GM19099 (cell line): ENCODE results near the gene ST7L.

Source experiments
- POLR2A ChIP-seq: IDR thresholded peaks from 3 replicates; pipeline ENCODE4 v1.6.1; 2011; ENCODE audit warnings: low read depth; ENCODE audit not compliant: insufficient read length; ENCODE audit errors: extremely low read depth

Gene ST7L

DNA sequence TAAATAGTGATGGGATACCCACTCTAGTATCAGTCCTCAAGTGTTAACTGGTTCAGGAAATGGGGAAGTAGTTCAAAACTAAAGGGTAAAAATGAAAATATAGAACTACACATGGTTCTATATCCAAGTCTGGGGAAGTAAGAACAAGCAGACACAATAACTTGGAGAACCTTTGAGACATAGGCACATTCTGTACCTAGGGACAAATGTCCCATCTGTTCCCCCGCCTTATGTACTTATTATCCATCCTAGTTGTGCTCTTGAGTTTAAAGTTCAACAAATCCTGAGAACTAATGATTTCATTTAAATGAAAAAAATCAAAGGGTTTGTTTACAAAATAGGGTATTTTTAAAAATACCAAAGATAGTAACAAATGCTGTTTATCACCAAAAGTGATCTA is 77.6 kb downstream of the ST7L start:
- no peak for TF ChIP-seq POLR2A

DNA sequence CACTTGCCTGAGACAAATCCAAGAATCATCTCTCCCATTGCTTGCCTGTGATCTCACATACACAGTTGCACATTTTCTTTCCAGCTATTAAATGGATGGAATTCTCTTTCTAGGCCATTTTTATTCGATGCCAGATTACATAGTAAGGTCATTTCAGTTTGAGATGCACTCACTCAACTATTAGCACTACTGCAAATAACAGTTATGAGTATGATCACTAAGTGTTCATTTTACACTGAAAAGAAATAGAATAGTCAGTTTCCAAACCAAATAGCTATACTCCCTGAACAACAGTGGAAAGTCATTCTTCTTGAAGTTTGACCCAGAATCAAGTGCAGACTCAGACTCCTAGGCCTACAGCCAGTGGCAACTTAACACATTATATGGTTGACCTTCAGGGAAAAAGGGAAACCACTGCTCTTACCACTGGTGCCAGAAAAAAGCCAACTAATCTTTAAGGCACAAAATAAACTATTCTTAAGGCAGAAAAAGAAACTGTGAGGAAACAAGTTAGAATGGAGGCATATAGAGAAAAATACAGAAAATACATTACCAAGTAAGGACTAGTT is 78.6 kb downstream of the ST7L start:
- TF ChIP-seq POLR2A: no peak

DNA sequence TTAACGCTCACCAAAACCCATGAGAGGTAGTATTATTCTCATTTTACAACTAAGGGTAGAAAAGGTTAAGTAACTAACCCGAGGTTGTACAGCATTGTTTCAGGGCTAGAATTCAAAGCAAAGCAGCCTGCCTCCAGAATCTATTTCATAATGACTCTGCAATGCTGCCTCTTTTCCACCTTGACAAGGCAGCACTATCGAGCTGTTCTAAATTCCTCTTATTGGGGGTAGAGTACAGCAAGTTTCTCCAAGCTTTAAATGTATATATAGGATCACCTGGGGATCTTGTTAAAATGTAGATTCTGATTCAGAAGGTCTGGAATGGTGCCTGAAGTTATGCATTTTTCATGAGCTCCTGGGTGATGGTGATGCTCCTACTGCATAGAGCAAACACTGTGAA is 80.1 kb downstream of the ST7L start:
- TF ChIP-seq POLR2A: no peak

DNA sequence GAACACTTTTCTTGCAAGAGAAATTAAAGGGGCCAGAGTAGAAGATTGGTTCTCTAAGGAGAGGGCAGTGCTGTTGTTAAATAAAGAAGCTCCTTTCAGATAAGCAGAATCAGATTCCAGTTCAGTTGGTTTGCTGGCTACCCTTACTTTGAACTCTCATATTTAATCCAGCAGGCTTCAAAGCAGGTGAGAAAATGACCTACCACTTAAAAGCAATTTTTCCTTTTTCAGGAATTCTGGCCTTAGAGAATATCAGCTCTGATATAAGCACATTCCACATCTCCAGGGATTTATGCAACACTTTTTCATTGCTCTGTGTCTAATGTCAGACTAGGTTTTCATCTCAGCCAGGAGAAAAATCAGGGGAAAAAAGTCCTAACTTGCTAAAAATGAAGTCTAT is 81.5 kb downstream of the ST7L start:
- TF ChIP-seq POLR2A: no peak

DNA sequence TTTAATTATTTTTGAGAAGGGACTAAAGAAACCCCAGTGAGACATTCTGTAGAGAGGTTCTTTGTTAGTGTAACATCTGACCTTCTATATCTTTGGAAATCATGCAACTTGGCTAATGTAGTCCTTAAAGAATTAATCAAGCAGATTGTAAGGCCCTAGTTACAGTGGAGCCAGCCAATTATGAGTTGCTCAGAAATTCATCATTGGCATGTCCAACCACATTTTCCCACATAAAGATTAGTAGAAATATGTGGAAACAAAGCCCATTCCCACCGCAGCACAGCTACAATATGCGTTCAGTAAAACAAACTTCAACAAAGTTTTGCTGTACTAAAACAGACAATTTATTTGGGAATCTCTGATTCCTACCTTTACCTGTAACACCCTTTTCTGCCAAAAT is 82.4 kb downstream of the ST7L start:
- TF ChIP-seq POLR2A: no peak

DNA sequence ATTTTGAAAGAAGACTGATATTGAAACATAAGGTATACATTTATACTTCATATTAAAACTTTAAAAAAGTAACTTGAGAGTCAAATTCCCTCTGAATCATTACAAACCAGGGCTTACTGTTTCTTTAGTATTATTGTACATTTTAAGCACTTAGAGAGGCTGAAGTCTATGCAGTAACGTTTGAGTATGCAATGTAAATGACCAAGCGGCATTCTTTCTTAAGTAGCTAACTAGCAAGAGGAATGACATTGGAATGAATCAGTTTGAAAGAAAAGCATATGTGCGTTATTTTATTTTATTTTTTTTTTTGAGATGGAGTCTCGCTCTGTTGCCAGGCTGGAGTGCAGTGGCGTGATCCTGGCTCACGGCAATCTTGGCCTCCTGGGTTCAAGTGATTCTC is 85.9 kb downstream of the ST7L start:
- no peak for TF ChIP-seq POLR2A

DNA sequence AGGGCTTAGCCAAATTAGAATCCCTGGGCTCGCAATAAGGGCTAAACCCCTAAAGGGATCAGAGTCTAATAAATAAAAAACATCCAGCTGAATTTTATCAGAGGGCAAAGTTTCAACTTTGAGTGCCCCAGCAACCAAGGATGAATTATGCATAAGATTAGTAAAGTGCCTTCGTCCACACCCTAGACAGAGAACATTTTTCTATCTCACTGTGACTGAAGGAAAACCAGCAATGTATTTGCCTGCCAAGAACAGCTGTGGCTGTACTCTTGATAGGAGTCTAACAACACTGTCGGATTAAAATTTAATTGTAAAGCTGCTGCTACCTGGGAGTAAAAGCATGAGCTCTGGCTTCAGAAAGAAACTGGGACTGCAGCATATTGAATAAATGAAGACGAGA is 86.9 kb downstream of the ST7L start:
- TF ChIP-seq POLR2A: no peak

DNA sequence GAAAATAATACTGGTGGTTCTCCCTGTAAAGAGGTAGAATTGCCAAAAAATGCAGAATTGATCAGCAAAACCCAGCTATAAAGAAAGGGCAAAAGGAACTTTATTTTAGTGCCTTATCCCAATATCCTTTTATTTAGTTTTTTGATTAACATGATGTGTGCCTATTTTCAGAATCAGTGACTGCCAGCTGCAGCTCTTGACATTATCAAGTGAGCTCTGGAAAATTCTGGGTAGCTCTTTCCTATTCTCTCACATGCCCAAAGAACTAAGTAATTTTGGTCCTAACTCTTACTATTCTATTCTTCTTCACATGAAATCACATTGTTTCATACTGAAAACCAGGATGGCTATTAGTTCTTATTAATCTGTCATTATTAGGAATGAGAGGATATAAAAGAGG is 88.1 kb downstream of the ST7L start:
- no peak for TF ChIP-seq POLR2A

DNA sequence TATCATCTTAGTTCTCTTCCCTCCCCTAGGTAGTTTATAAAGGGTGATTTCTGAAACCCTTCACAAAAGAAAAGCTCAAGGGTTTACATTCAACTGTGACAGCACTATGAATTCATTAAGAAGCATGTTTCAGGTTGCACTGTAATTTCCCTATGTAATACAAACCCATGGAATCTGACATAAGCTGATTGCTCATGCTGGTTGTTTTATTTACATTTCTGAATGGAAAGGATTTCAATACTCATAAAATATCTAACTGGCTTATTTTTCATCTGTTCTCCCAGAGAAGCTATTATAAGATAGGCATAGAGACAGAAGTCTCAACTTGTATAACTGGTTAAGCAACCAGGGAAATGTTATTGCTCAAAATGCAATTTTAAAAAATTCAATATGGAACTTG is 89.6 kb downstream of the ST7L start:
- TF ChIP-seq POLR2A: no peak

DNA sequence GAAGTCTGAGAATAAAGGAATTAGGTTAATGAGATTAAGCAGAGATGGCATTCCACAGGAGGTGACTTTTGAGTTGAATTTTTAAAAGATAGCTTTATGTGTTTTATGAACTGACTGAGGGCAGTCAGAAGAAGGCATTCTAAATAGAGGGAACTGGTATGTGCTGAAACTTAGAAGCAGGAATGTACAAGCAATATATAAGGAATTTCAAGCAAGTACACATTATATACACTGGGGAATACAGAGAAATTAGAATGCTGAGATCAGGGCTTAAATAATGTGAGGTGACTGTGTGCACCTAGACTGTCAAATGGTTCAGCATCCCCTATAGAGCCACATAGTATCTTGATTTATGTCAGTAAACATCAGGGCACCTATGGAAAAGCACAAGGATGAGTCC is 90.9 kb downstream of the ST7L start:
- no peak for TF ChIP-seq POLR2A

DNA sequence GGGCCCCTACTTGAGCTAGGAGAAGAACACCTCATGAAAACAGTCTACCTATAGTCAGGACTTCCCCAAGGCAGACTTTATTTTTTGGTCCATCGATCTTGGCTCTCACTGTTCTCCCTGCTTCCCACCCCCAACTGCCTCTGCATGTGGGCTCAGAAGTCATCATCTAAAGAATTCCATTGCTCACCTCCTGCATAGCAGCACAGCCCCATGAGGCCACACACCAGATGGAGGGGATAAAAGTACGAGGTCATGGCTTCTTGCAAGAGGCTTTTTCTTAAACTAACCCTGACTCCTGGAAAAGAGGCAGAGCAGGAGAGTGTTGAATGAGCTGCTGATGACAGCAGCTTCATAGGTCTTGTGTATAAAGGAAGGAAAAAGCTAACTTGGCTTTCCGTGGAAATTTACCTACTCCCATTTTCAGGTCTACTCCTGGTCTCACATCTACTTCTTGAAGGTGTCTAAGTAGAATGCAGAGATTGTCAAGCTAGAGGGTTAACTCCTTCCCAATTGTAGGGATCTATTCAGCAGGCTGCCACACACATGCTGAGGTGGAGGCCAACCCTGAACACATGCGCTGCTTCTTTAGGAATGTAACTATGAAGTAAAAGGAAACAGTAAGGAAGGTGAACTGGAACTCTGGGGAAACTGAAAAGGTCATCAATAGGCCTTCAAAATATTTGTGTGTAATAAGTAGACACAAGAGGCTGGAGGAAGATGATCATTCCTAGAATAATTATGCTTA is 91.5 kb downstream of the ST7L start:
- no peak for TF ChIP-seq POLR2A

DNA sequence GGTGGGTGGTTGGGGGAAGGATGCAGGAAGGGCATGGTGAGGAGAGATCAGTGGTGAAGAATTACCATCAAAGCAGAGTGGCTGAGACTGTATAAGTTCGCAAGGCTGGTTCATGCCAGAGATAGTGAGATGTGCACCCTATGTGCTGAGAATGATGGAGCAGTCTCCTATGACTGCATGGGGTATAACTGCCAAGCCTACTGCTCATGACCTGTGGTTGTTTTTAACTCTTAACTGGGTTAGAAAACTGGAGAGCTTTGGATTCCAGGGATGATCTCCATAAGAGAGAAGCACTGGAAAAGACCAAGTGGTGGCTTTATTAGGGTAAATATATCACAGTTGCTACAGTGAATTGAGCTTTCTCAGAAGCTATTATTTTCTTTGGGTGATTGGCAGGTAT is 94.0 kb downstream of the ST7L start:
- TF ChIP-seq POLR2A: no peak

DNA sequence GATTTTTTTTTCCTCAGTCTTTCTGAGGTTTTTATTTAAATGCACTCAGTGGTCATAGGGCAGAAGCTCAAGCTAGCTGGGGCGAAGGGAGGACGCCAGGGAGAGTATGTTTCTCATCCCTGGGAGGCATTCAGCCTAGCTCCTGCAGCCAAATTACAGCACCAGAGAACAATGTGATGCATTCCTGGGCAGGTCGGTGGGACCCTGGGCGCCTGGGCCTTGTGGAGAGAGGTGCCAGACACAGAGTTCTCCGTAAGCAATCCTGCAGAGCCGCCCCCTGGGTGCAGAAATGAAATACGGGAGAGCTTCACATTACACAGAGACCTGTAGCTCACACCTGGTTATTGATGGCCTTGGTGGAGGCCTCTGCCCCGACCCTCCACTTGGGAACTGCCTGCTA is 94.7 kb downstream of the ST7L start:
- no peak for TF ChIP-seq POLR2A

DNA sequence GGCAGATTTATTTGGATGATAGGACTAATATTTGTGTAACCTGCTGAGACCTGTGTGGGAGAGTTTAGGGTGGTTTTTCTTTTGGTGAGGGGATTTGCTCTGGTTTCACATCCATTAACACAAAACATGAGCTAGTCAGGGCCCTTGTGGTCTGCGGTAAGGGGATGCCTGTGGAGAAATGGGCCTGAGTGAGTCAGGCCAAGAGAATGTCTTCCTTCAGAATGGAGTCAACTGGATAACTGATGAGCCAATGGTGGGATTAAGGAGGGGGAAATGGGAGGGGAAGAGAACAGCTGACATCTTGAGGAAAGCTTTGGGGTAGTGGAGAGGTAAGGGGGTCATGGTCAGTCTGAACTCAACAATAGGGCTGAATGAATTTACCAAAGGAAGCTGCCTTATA is 96.3 kb downstream of the ST7L start:
- TF ChIP-seq POLR2A: no peak

DNA sequence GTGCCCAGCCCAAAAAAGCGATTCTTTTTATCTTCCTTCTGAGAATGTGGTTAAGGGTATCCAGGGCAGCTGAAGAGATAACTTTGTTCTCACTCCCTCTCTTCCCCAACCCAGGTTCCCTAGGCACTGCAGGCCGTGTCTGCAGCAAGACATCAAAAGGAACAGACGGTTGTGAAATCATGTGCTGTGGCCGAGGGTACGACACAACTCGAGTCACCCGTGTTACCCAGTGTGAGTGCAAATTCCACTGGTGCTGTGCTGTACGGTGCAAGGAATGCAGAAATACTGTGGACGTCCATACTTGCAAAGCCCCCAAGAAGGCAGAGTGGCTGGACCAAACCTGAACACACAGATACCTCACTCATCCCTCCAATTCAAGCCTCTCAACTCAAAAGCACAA is 98.8 kb downstream of the ST7L start:
- no peak for TF ChIP-seq POLR2A

DNA sequence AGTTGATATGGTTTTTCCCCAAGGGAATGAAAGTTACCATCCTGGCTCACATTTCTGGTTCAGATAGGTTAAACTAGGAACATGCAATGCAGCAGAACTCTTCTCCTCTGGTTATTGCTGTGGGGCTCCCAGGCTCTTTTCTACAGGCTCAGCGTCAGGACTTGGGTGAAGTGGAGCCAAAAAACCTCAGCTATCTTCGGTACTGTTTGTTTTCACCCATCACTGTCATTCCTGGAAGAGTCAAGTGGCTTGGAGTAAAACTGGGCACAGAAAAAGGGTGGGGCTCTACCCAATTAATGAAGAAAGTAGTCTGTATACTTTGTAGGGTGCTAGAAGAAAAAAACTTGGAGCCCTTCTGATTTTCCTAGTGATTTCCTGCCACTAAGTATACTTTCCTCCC is 100.8 kb downstream of the ST7L start:
- TF ChIP-seq POLR2A: no peak

DNA sequence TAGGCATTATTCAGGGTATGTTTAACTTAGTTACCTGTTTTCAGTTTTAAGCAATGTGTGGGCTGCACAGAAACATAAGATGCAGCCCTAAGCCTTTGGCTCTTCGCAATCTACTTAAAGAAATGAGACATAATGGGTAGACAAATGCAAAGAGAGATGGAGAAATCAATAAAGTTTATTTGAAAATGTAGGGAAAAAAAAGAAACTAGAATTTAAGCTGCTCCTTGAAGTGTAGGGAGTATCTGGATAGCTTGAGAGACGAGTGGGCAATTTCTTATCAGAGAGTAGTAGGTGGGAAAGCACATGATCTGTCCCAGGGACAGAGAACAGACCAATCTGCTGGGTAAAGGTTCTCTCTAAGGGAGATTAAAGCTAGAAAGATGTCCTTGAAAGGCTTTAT is 101.3 kb downstream of the ST7L start:
- TF ChIP-seq POLR2A: no peak

DNA sequence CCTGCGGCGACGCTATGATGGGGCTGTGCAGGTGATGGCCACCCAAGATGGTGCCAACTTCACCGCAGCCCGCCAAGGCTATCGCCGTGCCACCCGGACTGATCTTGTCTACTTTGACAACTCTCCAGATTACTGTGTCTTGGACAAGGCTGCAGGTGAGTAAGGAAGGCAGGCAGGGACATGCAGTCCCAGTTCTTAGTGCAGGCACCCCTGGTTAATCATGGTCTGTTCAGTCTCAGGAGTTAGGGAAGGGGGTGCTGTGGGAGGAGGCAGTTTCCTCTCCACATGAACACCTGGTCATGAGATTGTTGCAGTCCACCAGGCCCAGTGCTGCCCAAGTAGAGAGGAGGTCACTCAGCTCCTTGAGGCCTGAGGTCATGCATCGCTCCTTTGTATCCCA is 101.7 kb downstream of the ST7L start:
- no peak for TF ChIP-seq POLR2A

DNA sequence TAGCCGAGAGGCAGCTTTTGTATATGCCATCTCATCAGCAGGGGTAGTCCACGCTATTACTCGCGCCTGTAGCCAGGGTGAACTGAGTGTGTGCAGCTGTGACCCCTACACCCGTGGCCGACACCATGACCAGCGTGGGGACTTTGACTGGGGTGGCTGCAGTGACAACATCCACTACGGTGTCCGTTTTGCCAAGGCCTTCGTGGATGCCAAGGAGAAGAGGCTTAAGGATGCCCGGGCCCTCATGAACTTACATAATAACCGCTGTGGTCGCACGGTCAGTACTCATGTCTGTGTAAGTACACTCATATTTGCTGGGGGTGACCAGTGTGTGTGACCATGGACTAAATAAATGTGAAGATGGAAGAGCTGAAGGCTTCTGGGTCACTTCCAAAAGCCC is 102.8 kb downstream of the ST7L start:
- no peak for TF ChIP-seq POLR2A
